IPS DF 6.9 (cell line): Measurements from ENCODE around the gene FAAP100.

Experiments used
- DNase-seq: peaks from one replicate; pipeline ENCODE4 v3.0.0-alpha.2; 2013; ENCODE audit warnings: low read depth, low spot score
- H3K27ac ChIP-seq: one replicate; pipeline ENCODE4 v1.5.1; 2013; ENCODE audit warnings: low read length, control low read depth
- H3K27me3 ChIP-seq: 2 replicates; pipeline ENCODE4 v1.6.1; 2013; ENCODE audit warnings: mild to moderate bottlenecking, low read length; ENCODE audit not compliant: control insufficient read depth, insufficient read depth
- H3K36me3 ChIP-seq: 2 replicates; pipeline ENCODE4 v1.6.1; 2013; ENCODE audit warnings: low read length; ENCODE audit not compliant: control insufficient read depth, insufficient read depth
- H3K4me1 ChIP-seq: 2 replicates; pipeline ENCODE4 v1.6.1; 2013; ENCODE audit warnings: low read length; ENCODE audit not compliant: control insufficient read depth, insufficient read depth
- H3K4me3 ChIP-seq: 2 replicates; pipeline ENCODE4 v1.5.1; 2013; ENCODE audit warnings: mild to moderate bottlenecking, low read length
- H3K9me3 ChIP-seq: 2 replicates; pipeline ENCODE4 v1.6.1; 2013; ENCODE audit warnings: low read length, inconsistent platforms; ENCODE audit not compliant: control insufficient read depth, insufficient read depth
- WGBS: extraction: QIAGEN DNeasy Blood & Tissue Kit; methylation state at CpG from one replicate; pipeline ENCODE4 v1.1.7; 2013; ENCODE audit warnings: mixed read lengths, missing lambda C conversion rate; ENCODE audit not compliant: insufficient read length, insufficient coverage; 5-methylcytosine and 5-hydroxymethylcytosine counted together

Gene FAAP100

DNA sequence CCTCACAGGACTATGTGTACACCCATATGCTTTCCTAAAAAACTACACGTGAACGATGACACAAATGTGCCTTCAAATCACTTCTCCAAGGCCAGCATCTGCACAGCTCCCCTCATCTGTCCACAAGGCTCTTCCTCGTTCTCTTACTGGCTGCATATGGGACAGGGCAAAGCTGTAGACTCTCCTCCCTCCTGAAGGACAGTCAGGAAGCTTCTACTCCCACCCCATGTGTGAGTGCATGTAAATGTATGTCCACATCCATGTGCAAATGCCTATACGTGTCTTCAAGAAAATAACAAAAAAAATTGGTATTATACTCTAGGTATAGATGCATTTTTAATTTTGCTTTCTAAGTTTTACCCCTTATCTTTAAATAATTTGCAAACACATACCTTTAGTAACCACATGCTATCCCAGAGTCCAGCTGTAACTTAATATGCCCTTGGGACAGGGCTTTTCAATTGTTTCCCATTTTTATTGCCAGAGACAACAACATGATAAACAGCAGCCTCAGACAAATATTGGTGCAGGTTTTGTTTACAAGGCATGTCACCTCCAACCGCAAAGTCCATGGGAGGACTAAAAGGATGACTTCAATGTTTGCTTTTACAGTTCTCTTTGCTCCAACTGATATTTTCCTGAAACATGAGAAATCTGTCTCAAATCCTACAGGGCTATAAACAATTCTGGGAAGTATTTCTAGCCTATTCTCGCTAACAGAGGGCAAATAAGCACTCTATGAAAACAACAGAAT is 31.6 kb upstream of the FAAP100 start:
- no peaks in the 10 kb centered on the region for H3K4me1 ChIP-seq
- peaks cover 22% of the 10 kb centered on the region for H3K36me3 ChIP-seq
- H3K4me3 ChIP-seq: no peak overlapping the region
- WGBS: no CpG with 5 or more reads among the region's 6 CpGs
- no peaks in the 10 kb centered on the region for H3K9me3 ChIP-seq
- no peak overlapping the region for H3K27ac ChIP-seq
- DNase-seq: no peak
- H3K27me3 ChIP-seq: no peaks in the 10 kb centered on the region

- no peaks in the 10 kb centered on the region for H3K27me3 ChIP-seq
- peaks cover 18% of the 10 kb centered on the region for H3K36me3 ChIP-seq
- no peak for DNase-seq
- no peaks in the 10 kb centered on the region for H3K4me1 ChIP-seq
- H3K4me3 ChIP-seq: no peak overlapping the region
- WGBS: no CpG with 5 or more reads among the region's 12 CpGs
- no peaks in the 10 kb centered on the region for H3K9me3 ChIP-seq
- H3K27ac ChIP-seq: no peak overlapping the region
Measured at GRCh38 chr17:81582749-81583148, 30.6 kb upstream of the FAAP100 start.

- WGBS: no CpG with 5 or more reads among the region's 5 CpGs
- Histone ChIP-seq H3K4me1 (no peaks in the 10 kb centered on the region), H3K36me3 (peaks cover 18% of the 10 kb centered on the region)
Measured at GRCh38 chr17:81582341-81582740, 30.2 kb upstream of the FAAP100 start.

GRCh38 chr17:81581758-81582157 is 29.6 kb upstream of the FAAP100 start:
- Histone ChIP-seq H3K9me3 (no peaks in the 10 kb centered on the region), H3K27ac (no peak overlapping the region), H3K36me3 (peaks cover 18% of the 10 kb centered on the region), H3K27me3 (no peaks in the 10 kb centered on the region), H3K4me1 (no peaks in the 10 kb centered on the region), H3K4me3 (no peak overlapping the region)
- no peak for DNase-seq
- no CpG with 5 or more reads among the region's 8 CpGs for WGBS

More at GRCh38 chr17:81582341-81582740, 30.2 kb upstream of the FAAP100 start:
- no peak for DNase-seq
- Histone ChIP-seq H3K9me3 (no peaks in the 10 kb centered on the region), H3K4me3 (no peak overlapping the region), H3K27me3 (no peaks in the 10 kb centered on the region), H3K27ac (no peak overlapping the region)

GRCh38 chr17:81580481-81580880 is 28.3 kb upstream of the FAAP100 start:
- H3K27me3 ChIP-seq: no peaks in the 10 kb centered on the region
- no CpG with 5 or more reads among the region's 6 CpGs for WGBS
- no peak overlapping the region for H3K27ac ChIP-seq
- peaks cover 13% of the 10 kb centered on the region for H3K36me3 ChIP-seq
- DNase-seq: no peak
- H3K9me3 ChIP-seq: no peaks in the 10 kb centered on the region
- H3K4me1 ChIP-seq: no peaks in the 10 kb centered on the region
- no peak overlapping the region for H3K4me3 ChIP-seq

DNA sequence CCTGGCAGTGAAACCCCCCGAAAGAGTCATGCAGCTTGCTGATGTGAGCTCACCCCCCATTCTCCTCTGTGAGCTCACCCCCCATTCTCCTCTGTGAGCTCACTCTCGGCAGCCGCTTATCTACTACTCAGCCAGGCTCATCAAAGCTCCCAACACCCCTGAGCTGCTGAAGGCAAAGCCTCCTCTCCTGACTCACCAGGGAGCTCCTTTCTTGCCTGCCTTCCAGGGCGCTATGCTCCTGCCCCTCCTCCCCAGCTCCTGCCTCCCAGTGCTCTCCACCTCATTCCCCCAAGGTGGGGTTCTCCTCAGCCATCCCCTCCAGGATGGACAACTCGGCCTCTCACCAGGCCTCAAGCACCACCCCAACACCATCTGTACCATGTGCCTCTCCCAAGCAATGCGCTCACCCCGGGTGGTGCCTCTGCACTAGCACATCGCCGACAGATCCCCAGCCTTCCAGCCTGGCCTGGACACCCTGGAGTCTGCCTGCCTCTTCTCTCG is 27.7 kb upstream of the FAAP100 start:
- Histone ChIP-seq H3K36me3 (peaks cover 13% of the 10 kb centered on the region), H3K4me3 (no peak overlapping the region), H3K9me3 (no peaks in the 10 kb centered on the region), H3K27ac (no peak overlapping the region), H3K27me3 (no peaks in the 10 kb centered on the region), H3K4me1 (no peaks in the 10 kb centered on the region)
- no peak for DNase-seq
- no CpG with 5 or more reads among the region's 10 CpGs for WGBS

DNA sequence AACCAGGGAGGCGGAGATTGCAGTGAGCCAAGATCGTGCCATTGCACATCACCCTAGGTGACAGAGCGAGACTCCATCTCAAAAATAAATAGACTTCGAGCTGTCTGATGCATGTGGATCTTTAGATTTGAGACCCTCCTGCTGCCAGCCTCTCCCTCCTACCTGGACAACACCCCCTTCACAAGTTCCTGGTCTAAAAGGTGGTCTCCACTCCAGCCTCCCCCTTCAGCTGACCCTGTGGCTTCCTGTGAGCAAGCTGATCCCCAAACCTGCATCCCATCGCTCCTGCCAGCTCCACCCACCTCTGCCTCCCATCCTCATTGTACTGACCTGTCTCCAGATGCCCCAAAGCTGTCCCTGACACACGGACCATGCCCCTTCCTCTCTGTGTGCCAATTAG is 27.1 kb upstream of the FAAP100 start:
- no peak overlapping the region for H3K27ac ChIP-seq

DNA sequence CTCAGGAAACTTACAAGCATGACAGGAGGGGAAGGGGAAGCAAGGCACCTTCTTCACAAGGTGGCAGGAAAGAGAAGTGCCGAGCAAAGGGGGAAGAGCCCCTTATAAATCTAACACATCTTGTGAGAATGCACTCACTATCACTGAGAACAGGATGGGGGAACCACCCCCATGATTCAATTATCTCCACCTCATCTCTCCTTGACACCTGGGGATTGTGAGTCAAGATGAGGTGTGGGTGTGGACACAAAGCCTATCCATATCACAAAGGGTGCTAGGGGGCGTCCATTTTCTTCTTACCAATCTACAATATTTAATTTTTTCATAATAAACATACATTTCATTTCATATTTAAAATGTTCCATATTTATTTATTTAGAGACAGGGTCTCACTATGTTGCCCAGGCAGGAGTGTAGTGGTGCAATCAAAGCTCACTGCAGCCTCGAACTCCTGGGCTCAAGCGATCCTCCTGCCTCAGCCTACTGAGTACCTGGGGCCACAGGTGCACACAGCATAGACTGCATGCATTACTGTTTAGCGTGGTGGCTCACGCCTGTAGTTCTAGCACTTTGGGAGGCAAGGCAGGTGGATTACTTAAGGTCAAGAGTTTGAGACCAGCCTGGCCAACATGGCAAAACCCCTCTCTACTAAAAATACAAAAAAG is 26.5 kb upstream of the FAAP100 start:
- Histone ChIP-seq H3K4me1 (no peaks in the 10 kb centered on the region), H3K9me3 (no peaks in the 10 kb centered on the region), H3K27me3 (no peaks in the 10 kb centered on the region), H3K36me3 (peaks cover 13% of the 10 kb centered on the region), H3K4me3 (no peak overlapping the region), H3K27ac (no peak overlapping the region)
- WGBS: no CpG with 5 or more reads among the region's 6 CpGs
- DNase-seq: no peak

More for the DNA sequence above, 27.1 kb upstream of the FAAP100 start:
- H3K27me3 ChIP-seq: no peaks in the 10 kb centered on the region
- no peak overlapping the region for H3K4me3 ChIP-seq
- no peaks in the 10 kb centered on the region for H3K9me3 ChIP-seq
- H3K36me3 ChIP-seq: peaks cover 13% of the 10 kb centered on the region
- no peak for DNase-seq
- WGBS: no CpG with 5 or more reads among the region's 6 CpGs
- H3K4me1 ChIP-seq: no peaks in the 10 kb centered on the region

DNA sequence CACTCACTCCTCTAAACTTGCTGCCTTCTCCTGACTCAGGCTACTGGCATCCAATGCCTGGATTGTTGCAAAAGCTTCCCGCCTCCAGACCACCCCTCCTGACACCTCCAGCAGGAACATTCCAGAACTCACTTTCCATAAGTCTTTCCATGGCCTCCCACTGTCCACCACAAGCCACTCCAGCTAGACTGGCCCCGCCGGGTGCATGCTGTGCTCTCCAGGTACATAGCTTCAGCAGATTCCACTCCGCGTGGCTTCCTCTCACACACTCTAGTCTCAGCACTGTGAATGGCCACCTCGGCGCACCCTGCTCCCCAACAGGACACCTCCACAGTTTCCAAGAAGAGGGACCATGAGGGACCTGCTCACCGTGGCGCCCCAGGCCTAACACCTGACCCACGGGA is 25.9 kb upstream of the FAAP100 start:
- no CpG with 5 or more reads among the region's 10 CpGs for WGBS
- peaks cover 10% of the 10 kb centered on the region for H3K36me3 ChIP-seq

GRCh38 chr17:81577278-81578000 is 25.3 kb upstream of the FAAP100 start:
- H3K9me3 ChIP-seq: no peaks in the 10 kb centered on the region
- no CpG with 5 or more reads among the region's 11 CpGs for WGBS
- peaks cover 8% of the 10 kb centered on the region for H3K36me3 ChIP-seq
- no peaks in the 10 kb centered on the region for H3K4me1 ChIP-seq
- H3K4me3 ChIP-seq: no peak overlapping the region
- no peak overlapping the region for H3K27ac ChIP-seq
- no peak for DNase-seq
- H3K27me3 ChIP-seq: no peaks in the 10 kb centered on the region

More for the DNA sequence above, 25.9 kb upstream of the FAAP100 start:
- Histone ChIP-seq H3K27ac (no peak overlapping the region), H3K4me1 (no peaks in the 10 kb centered on the region), H3K9me3 (no peaks in the 10 kb centered on the region), H3K4me3 (no peak overlapping the region), H3K27me3 (no peaks in the 10 kb centered on the region)
- DNase-seq: no peak
